Lung (tissue), 12 donors: ENCODE data around the gene ANKRD33. TPM values are rescaled to one million over a fixed set of nuclear protein-coding genes. Genes with fewer than 3 reads are reported as not detected.

Source experiments
- ATAC-seq: fragments of 200-7000 bp; cut with Tn5 transposase; one replicate; pipeline ENCODE4 v1.9.1; 2020; ENCODE audit warnings: moderate number of reproducible peaks; ENCODE audit not compliant: insufficient read depth, low FRiP score
- DNase-seq, 3 donors: peaks; one replicate each; pipeline ENCODE4 v3.0.0-alpha.2; 2013 to 2017
- H3K27ac ChIP-seq, 2 donors: one replicate each; pipeline ENCODE4 v1.5.1; 2013; ENCODE audit warnings: mild to moderate bottlenecking in 2 of 2, moderate library complexity in 2 of 2, control low read depth in 1 of 2, inconsistent platforms in 1 of 2, low read depth in 1 of 2, low read length in 1 of 2
- H3K27me3 ChIP-seq, 3 donors: one replicate each; pipeline ENCODE4 v1.5.1; 2013; ENCODE audit warnings: low read length in 2 of 3; ENCODE audit not compliant: control insufficient read depth in 3 of 3, insufficient read depth in 3 of 3
- H3K36me3 ChIP-seq, 4 donors: one replicate each; pipeline ENCODE4 v1.5.1; 2013; ENCODE audit warnings: low read length in 4 of 4, mild to moderate bottlenecking in 1 of 4, moderate library complexity in 1 of 4; ENCODE audit not compliant: control insufficient read depth in 4 of 4, insufficient read depth in 4 of 4
- H3K4me1 ChIP-seq, 5 donors: one replicate each; pipeline ENCODE4 v1.5.1; 2013; ENCODE audit warnings: low read length in 5 of 5, mild to moderate bottlenecking in 2 of 5, moderate library complexity in 1 of 5; ENCODE audit not compliant: control insufficient read depth in 5 of 5, insufficient read depth in 5 of 5
- H3K4me3 ChIP-seq: one replicate; pipeline ENCODE4 v1.5.1; 2013; ENCODE audit warnings: mild to moderate bottlenecking, control low read depth, moderate library complexity
- H3K9ac ChIP-seq, 2 donors: one replicate each; pipeline ENCODE4 v1.5.1; 2013; ENCODE audit warnings: low read length in 2 of 2, control low read depth in 1 of 2; ENCODE audit not compliant: insufficient read depth in 1 of 2
- H3K9me3 ChIP-seq, 4 donors: one replicate each; pipeline ENCODE4 v1.5.1; 2013; ENCODE audit warnings: low read length in 3 of 4, mild to moderate bottlenecking in 1 of 4, moderate library complexity in 1 of 4; ENCODE audit not compliant: control insufficient read depth in 4 of 4, insufficient read depth in 3 of 4
- CTCF ChIP-seq: IDR thresholded peaks from 2 replicates; pipeline ENCODE4 v1.5.1; 2012; ENCODE audit warnings: mild to moderate bottlenecking; ENCODE audit errors: control extremely low read depth, extremely low read depth
- WGBS, 2 donors: extraction: QIAGEN DNeasy Blood & Tissue Kit; methylation state at CpG; one replicate each; pipeline ENCODE4 v1.1.7; 2013; 5-methylcytosine and 5-hydroxymethylcytosine counted together
- polyA plus RNA-seq, 2 donors: library from polyadenylated mRNA; stranded (reverse); fragments of 200-250 nt; gene quantifications; one replicate each; pipeline ENCODE4 v1.2.1, GENCODE V29; 2013
- total RNA-seq, 2 donors: library from RNA; depleted of rRNA in 1 of 2; stranded (reverse); fragments of >200 nt in 1 of 2; gene quantifications; one replicate each; pipeline ENCODE4 v1.2.1, GENCODE V29; 2014 to 2021
- donor health status: control.
- donor health status: control.
- donor health status: Bipolar disorder and iron deficiency.
- donor health status: healthy.
- donor health status: DM: yes; HTN: yes; CAD: no.

The ANKRD33 gene
- total and polyA plus RNA-seq, 4 donors: 0.14 to 0.50 (median 0.23) TPM

- DNase-seq (no peak), ATAC-seq (no peak)
- Histone ChIP-seq H3K27me3 (no peaks in the 10 kb centered on the region), H3K9me3 (no peaks in the 10 kb centered on the region), H3K27ac (peak overlapping the region in 1 of 2 donors; percentile 60), H3K36me3 (no peaks in the 10 kb centered on the region), H3K9ac (no peak overlapping the region), H3K4me3 (no peak overlapping the region), H3K4me1 (peaks cover 0 to 8% (median 0%) of the 10 kb centered on the region in 5 donors)
- WGBS, 2 donors: 82 to 89% methylated on average over 8 of the region's 8 CpGs
- no peak for TF ChIP-seq CTCF
Measured at GRCh38 chr12:51895378-51896135, 7.7 kb downstream of the ANKRD33 start.

GRCh38 chr12:51896236-51896635 is 8.3 kb downstream of the ANKRD33 start:
- H3K4me1 ChIP-seq: peaks cover 0 to 11% (median 0%) of the 10 kb centered on the region in 5 donors
- H3K36me3 ChIP-seq: no peaks in the 10 kb centered on the region
- no peak overlapping the region for H3K4me3 ChIP-seq
- H3K9ac ChIP-seq: no peak overlapping the region
- no peaks in the 10 kb centered on the region for H3K9me3 ChIP-seq
- no peak for TF ChIP-seq CTCF
- H3K27ac ChIP-seq: peak overlapping the region in 1 of 2 donors; percentile 86
- no peak for DNase-seq
- ATAC-seq: no peak
- 58 to 71% methylated on average over 3 of the region's 3 CpGs for WGBS, 2 donors
- H3K27me3 ChIP-seq: no peaks in the 10 kb centered on the region

- H3K27ac ChIP-seq: peak overlapping the region; percentile 64 to 89
- peaks cover 0 to 11% (median 0%) of the 10 kb centered on the region in 5 donors for H3K4me1 ChIP-seq
- TF ChIP-seq CTCF: no peak
- peak; percentile 37 for ATAC-seq
- no peaks in the 10 kb centered on the region for H3K36me3 ChIP-seq
- H3K4me3 ChIP-seq: no peak overlapping the region
- no peak for DNase-seq
- H3K27me3 ChIP-seq: no peaks in the 10 kb centered on the region
- no peak overlapping the region for H3K9ac ChIP-seq
- 64 to 80% methylated on average over 8 of the region's 8 CpGs for WGBS, 2 donors
- H3K9me3 ChIP-seq: no peaks in the 10 kb centered on the region
Measured at GRCh38 chr12:51897181-51897580, 9.3 kb downstream of the ANKRD33 start.
